ENCODE data around the gene RABEP2. TPM values are rescaled to one million over a fixed set of nuclear protein-coding genes. Genes with fewer than 3 reads are reported as not detected.
"Not testable (repeated sequence)": the region's sequence is repeated elsewhere in the genome, so short reads cannot be mapped to it uniquely, and the experiment has no call there.

RABEP2 gene
- total RNA-seq, 1 donor from 2014 or later = 6.8 TPM

GRCh38 chr16:28880589-28880915, 44.5 kb downstream of the RABEP2 start:
- DNase-seq (ENCODE audit: low spot score) (no peak), ATAC-seq (no peak)

- peak; percentile 77 for DNase-seq (ENCODE audit: low spot score)
Measured at GRCh38 chr16:28879841-28880588, 45.0 kb downstream of the RABEP2 start.

GRCh38 chr16:28879261-28879840, 45.7 kb downstream of the RABEP2 start:
- DNase-seq (ENCODE audit: low spot score) (no peak), ATAC-seq (peak; percentile 53)

More at GRCh38 chr16:28879841-28880588, 45.0 kb downstream of the RABEP2 start:
- ATAC-seq = peak; percentile 91

- DNase-seq (ENCODE audit: low spot score) (no peak), ATAC-seq (no peak)
Measured at GRCh38 chr16:28878083-28878926, 46.7 kb downstream of the RABEP2 start, which contains the start of gene ATP2A1. ATP2A1 (plus strand) TSS chr16:28878488; CDS start chr16:28878672, 184 bp downstream.

- no peak for ATAC-seq
- DNase-seq (ENCODE audit: low spot score) = no peak
Measured at GRCh38 chr16:28877655-28878000, 47.4 kb downstream of the RABEP2 start.

GRCh38 chr16:28876973-28877654, 47.9 kb downstream of the RABEP2 start:
- DNase-seq (ENCODE audit: low spot score) (no peak), ATAC-seq (no peak)

GRCh38 chr16:28876019-28876659, 48.9 kb downstream of the RABEP2 start:
- no peak for DNase-seq (ENCODE audit: low spot score)

GRCh38 chr16:28875134-28876018, 49.7 kb downstream of the RABEP2 start:
- ATAC-seq (no peak), DNase-seq (ENCODE audit: low spot score) (no peak)

More at GRCh38 chr16:28876019-28876659, 48.9 kb downstream of the RABEP2 start:
- ATAC-seq = no peak

GRCh38 chr16:28874406-28874805, 50.6 kb downstream of the RABEP2 start:
- DNase-seq (ENCODE audit: low spot score) (no peak), ATAC-seq (no peak)

GRCh38 chr16:28873543-28874201, 51.4 kb downstream of the RABEP2 start:
- ATAC-seq = peak; percentile 64
- DNase-seq (ENCODE audit: low spot score) = no peak

GRCh38 chr16:28872952-28873351, 52.1 kb downstream of the RABEP2 start:
- ATAC-seq = no peak
- DNase-seq (ENCODE audit: low spot score) = no peak

- no peak for DNase-seq (ENCODE audit: low spot score)
- no peak for ATAC-seq
Measured at GRCh38 chr16:28869201-28869600, 55.8 kb downstream of the RABEP2 start.

- not testable (repeated sequence) for ATAC-seq; DNase-seq (ENCODE audit: low spot score)
Measured at GRCh38 chr16:28867646-28868045, 57.4 kb downstream of the RABEP2 start.

- DNase-seq (ENCODE audit: low spot score) = no peak
Measured at GRCh38 chr16:28867241-28867640, 57.8 kb downstream of the RABEP2 start.

GRCh38 chr16:28866454-28866804, 58.6 kb downstream of the RABEP2 start:
- no peak for ATAC-seq
- no peak for DNase-seq (ENCODE audit: low spot score)

More at GRCh38 chr16:28867241-28867640, 57.8 kb downstream of the RABEP2 start:
- no peak for ATAC-seq

- ATAC-seq (no peak), DNase-seq (ENCODE audit: low spot score) (no peak)
Measured at GRCh38 chr16:28865722-28866453, 59.1 kb downstream of the RABEP2 start.

GRCh38 chr16:28865001-28865688, 59.9 kb downstream of the RABEP2 start:
- ATAC-seq (no peak), DNase-seq (ENCODE audit: low spot score) (no peak)
